A673 (cell line): ENCODE measurements around the gene LCE2D.

ENCODE experiments used
- EZH2 ChIP-seq: fragments of 200-600 bp; sonication (generic); IDR thresholded peaks from 2 replicates; pipeline ENCODE4 v1.6.1; 2017; ENCODE audit warnings: borderline replicate concordance, low read depth, mild to moderate bottlenecking, mixed read lengths, antibody characterized with exemption, low read length; ENCODE audit not compliant: poor library complexity, severe bottlenecking
- TF ChIP-seq, protein P1 (sequence below): fragments of 300-800, 200-600 bp; sonication (generic); conservative IDR thresholded peaks from 2 replicates; pipeline ENCODE4 v1.5.1; 2017; ENCODE audit warnings: low read depth, mild to moderate bottlenecking, antibody characterized with exemption, low read length, moderate library complexity, mixed read lengths

DNA sequence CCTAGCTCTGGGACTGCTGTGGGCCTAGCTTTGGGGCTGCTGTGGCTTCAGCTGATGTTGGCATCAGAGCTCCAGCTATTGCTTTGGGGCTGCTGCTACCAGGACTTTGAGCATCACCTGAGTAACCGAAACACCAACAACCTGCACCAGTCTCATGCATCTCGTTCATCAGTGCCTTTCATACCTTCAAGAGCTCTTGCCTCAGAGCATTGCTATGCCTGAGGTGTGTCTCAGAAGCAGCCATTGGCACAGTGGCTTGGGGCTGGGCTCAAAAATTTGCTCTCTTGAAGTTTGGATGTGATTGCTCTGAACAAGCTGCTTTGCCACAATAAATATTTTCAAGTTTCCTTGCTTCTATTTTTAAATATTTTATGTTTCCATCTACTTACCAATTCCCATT is 6.7 kb upstream of the LCE2D start:
- TF ChIP-seq, protein P1, sequence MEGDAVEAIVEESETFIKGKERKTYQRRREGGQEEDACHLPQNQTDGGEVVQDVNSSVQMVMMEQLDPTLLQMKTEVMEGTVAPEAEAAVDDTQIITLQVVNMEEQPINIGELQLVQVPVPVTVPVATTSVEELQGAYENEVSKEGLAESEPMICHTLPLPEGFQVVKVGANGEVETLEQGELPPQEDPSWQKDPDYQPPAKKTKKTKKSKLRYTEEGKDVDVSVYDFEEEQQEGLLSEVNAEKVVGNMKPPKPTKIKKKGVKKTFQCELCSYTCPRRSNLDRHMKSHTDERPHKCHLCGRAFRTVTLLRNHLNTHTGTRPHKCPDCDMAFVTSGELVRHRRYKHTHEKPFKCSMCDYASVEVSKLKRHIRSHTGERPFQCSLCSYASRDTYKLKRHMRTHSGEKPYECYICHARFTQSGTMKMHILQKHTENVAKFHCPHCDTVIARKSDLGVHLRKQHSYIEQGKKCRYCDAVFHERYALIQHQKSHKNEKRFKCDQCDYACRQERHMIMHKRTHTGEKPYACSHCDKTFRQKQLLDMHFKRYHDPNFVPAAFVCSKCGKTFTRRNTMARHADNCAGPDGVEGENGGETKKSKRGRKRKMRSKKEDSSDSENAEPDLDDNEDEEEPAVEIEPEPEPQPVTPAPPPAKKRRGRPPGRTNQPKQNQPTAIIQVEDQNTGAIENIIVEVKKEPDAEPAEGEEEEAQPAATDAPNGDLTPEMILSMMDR: no peak
- TF ChIP-seq EZH2: no peak
